Measurements from ENCODE around the gene RIPK1. TPM values are rescaled to one million over a fixed set of nuclear protein-coding genes. Genes with fewer than 3 reads are reported as not detected.

Gene RIPK1
- total and polyA plus RNA-seq, 2 of the 8 experiments (the other 6 are each of a cell fraction or from before 2014, with no cell fraction given): 5.9 to 22.9 TPM

GRCh38 chr6:3035397-3035796, 32.9 kb upstream of the RIPK1 start (continued):
- no peak for TF ChIP-seq CHD7 (IDR thresholded peaks at IDR 0.05; ENCODE audit: insufficient replicate concordance, low read length)
- no peak for TF ChIP-seq TAF1 (IDR thresholded peaks at IDR 0.05; ENCODE audit: low read depth, low read length)
- no peak for TF ChIP-seq SIN3A (conservative IDR thresholded peaks at IDR 0.05 in 1 of 2, IDR thresholded peaks at IDR 0.05 in 1 of 2; ENCODE audit: low read depth in 1 of 2, low read length in 2 of 2)
- TF ChIP-seq CHD1 (IDR thresholded peaks at IDR 0.05; ENCODE audit: low read depth, low read length): no peak
- TF ChIP-seq RFX5 (IDR thresholded peaks at IDR 0.05; ENCODE audit: borderline replicate concordance, low read depth, low read length): no peak
- TF ChIP-seq EP300 (IDR thresholded peaks at IDR 0.05; ENCODE audit: borderline replicate concordance in 1 of 2, low read depth in 2 of 2, low read length in 2 of 2): no peak
- no peak for TF ChIP-seq KDM5A (IDR thresholded peaks at IDR 0.05; ENCODE audit: low read length)
- no peak for TF ChIP-seq RNF2 (IDR thresholded peaks at IDR 0.05; ENCODE audit: borderline replicate concordance, low read depth, low read length, missing control alignments, poor library complexity, severe bottlenecking)
- TF ChIP-seq RXRA (IDR thresholded peaks at IDR 0.05; ENCODE audit: insufficient read depth, low read depth, low read length): no peak
- TF ChIP-seq NRF1 (IDR thresholded peaks at IDR 0.05; ENCODE audit: low read depth, low read length): no peak
- no peak for TF ChIP-seq SP1 (IDR thresholded peaks at IDR 0.05; ENCODE audit: low read depth, low read length)
- no peak for TF ChIP-seq TCF12 (IDR thresholded peaks at IDR 0.05; ENCODE audit: low read depth, low read length)
